BLaER1 treated with 17β-estradiol and CSF1 and Interleukin-3, amounts not matched to agents 10 nM and 100 nM (cell line): Measurements from ENCODE around the gene SLA2.
"Not testable (repeated sequence)": the region's sequence is repeated elsewhere in the genome, so short reads cannot be mapped to it uniquely, and the experiment has no call there.

Source experiments
- H3K27ac ChIP-seq, 11 experiments: shearing (Covaris generic); formaldehyde crosslinking; 2 replicates each; pipeline ENCODE4 v1.8.1; 2022
- H3K27me3 ChIP-seq, 11 experiments: shearing (Covaris generic); formaldehyde crosslinking; 2 replicates each; pipeline ENCODE4 v1.8.1; 2022
- H3K36me3 ChIP-seq, 11 experiments: shearing (Covaris generic); formaldehyde crosslinking; 2 replicates each; pipeline ENCODE4 v1.8.1; 2022
- H3K4me1 ChIP-seq, 10 experiments: shearing (Covaris generic); formaldehyde crosslinking; 2 replicates each; pipeline ENCODE4 v1.8.1; 2022
- H3K4me2 ChIP-seq, 11 experiments: shearing (Covaris generic); formaldehyde crosslinking; 2 replicates each; pipeline ENCODE4 v1.8.1; 2022
- H3K4me3 ChIP-seq, 10 experiments: shearing (Covaris generic); formaldehyde crosslinking; 2 replicates each; pipeline ENCODE4 v1.8.1; 2022
- H3K9ac ChIP-seq, 11 experiments: shearing (Covaris generic); formaldehyde crosslinking; 2 replicates each; pipeline ENCODE4 v1.8.1; 2022
- H3K9me3 ChIP-seq, 11 experiments: shearing (Covaris generic); formaldehyde crosslinking; replicated peaks in 1 of 11; 2 replicates each; pipeline ENCODE4 v1.8.1; 2022
- H4K20me1 ChIP-seq, 11 experiments: shearing (Covaris generic); formaldehyde crosslinking; 2 replicates each; pipeline ENCODE4 v1.8.1; 2022
- Cebpa-rat ChIP-seq, 11 experiments: shearing (Covaris generic); IDR thresholded peaks; 2 replicates each; pipeline ENCODE4 v1.8.1; 2022

The SLA2 gene

GRCh38 chr20:36645998-36646397 is at the start of gene SLA2:
Gene SLA2, minus strand, starts transcription at chr20:36646196. Its CDS starts 4,861 bp downstream, at chr20:36641335.
- Histone ChIP-seq H3K36me3 (peaks cover 0 to 1% (median 0%) of the 10 kb centered on the region in 11 experiments; a peak in 2 of 22 replicates), H3K4me2 (peak within 1 kb of the TSS; percentile 17 to 69 (median 61)), H3K9ac (peak within 1 kb of the TSS in 5 of 11 experiments; percentile 2 to 45 (median 27); a peak in 5 of 22 replicates), H3K27ac (peak within 1 kb of the TSS in 9 of 11 experiments; percentile 8 to 55 (median 30); a peak in 9 of 22 replicates), H3K27me3 (no peaks in the 10 kb centered on the region), H3K4me1 (peaks cover 12 to 29% (median 22%) of the 10 kb centered on the region in 10 experiments), H4K20me1 (no peaks in the 10 kb centered on the region), H3K4me3 (no peak within 1 kb of the TSS), H3K9me3 (no peaks in the 10 kb centered on the region)
- TF ChIP-seq Cebpa-rat (IDR thresholded peaks at IDR 0.05), result no peak

GRCh38 chr20:36695467-36695866 is 49.5 kb upstream of the SLA2 start:
- peaks cover 0 to 13% (median 7%) of the 10 kb centered on the region in 11 experiments; a peak in 7 of 22 replicates for H3K9me3 ChIP-seq
- not testable (repeated sequence) for H3K4me2 ChIP-seq, H3K9ac ChIP-seq, H3K27ac ChIP-seq, H3K27me3 ChIP-seq, H3K4me3 ChIP-seq, H4K20me1 ChIP-seq, H3K4me1 ChIP-seq
- peaks cover 0 to 40% (median 5%) of the 10 kb centered on the region in 11 experiments; a peak in 9 of 22 replicates for H3K36me3 ChIP-seq

DNA sequence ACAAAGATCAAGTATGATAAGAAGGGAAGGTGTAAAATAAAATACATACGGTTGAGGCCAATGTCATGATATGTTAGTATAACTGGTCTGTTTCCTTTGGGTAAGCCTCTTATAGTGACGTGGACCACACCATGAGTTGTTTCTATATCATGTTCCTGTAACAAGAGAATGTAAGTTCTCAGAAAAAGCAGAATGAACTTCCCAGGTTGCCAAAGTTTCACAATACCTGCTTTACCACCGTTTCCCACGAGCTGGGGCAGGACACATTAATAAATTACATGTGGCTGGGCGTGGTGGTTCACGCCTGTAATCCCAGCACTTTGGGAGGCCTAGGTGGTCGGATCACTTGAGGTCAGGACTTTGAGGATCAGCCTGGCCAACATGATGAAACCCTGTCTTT is 42.6 kb upstream of the SLA2 start:
- no peaks in the 10 kb centered on the region for H3K27me3 ChIP-seq
- H4K20me1 ChIP-seq, result no peaks in the 10 kb centered on the region; a peak in 1 of 22 replicates
- peaks cover 0 to 55% (median 23%) of the 10 kb centered on the region in 11 experiments; a peak in 18 of 22 replicates for H3K36me3 ChIP-seq
- H3K4me2 ChIP-seq, result no peak overlapping the region
- no peak overlapping the region for H3K4me3 ChIP-seq
- TF ChIP-seq Cebpa-rat (IDR thresholded peaks at IDR 0.05), result no peak
- no peaks in the 10 kb centered on the region for H3K9me3 ChIP-seq
- no peak overlapping the region for H3K27ac ChIP-seq
- H3K9ac ChIP-seq, result no peak overlapping the region
- H3K4me1 ChIP-seq, result peaks cover 0 to 20% (median 11%) of the 10 kb centered on the region in 10 experiments; a peak in 11 of 20 replicates

GRCh38 chr20:36687850-36688249 is 41.9 kb upstream of the SLA2 start:
- H3K9me3 ChIP-seq, result no peaks in the 10 kb centered on the region
- H3K27ac ChIP-seq, result no peak overlapping the region
- H3K36me3 ChIP-seq, result peaks cover 0 to 62% (median 23%) of the 10 kb centered on the region in 11 experiments; a peak in 18 of 22 replicates
- TF ChIP-seq Cebpa-rat (IDR thresholded peaks at IDR 0.05), result no peak
- H3K9ac ChIP-seq, result no peak overlapping the region
- no peak overlapping the region for H3K4me2 ChIP-seq
- H3K4me3 ChIP-seq, result no peak overlapping the region
- H3K4me1 ChIP-seq, result peaks cover 0 to 20% (median 11%) of the 10 kb centered on the region in 10 experiments; a peak in 11 of 20 replicates
- no peaks in the 10 kb centered on the region for H3K27me3 ChIP-seq
- H4K20me1 ChIP-seq, result no peaks in the 10 kb centered on the region; a peak in 1 of 22 replicates

DNA sequence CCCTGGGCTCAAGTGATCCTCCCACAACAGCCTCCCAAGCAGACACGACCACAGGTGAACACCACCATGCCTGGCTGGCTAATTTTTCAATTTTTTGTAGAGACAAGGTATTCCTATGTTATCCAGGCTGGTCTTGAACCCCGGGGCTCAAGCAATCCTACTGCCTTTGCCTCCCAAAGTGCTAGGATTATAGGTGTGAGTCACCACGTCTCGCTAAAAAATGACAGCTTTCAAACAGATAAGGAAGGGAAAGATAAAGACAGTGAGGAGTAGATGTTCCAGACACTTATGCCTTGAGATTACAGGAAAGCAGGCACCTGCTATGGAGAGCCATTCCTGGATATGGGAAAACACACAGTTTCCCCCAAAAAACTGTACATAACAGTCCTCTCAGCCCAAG is 40.9 kb upstream of the SLA2 start:
- Histone ChIP-seq H4K20me1 (no peaks in the 10 kb centered on the region; a peak in 1 of 22 replicates), H3K4me2 (no peak overlapping the region), H3K9me3 (no peaks in the 10 kb centered on the region), H3K4me1 (peaks cover 0 to 20% (median 11%) of the 10 kb centered on the region in 10 experiments; a peak in 11 of 20 replicates), H3K36me3 (peaks cover 0 to 71% (median 30%) of the 10 kb centered on the region in 11 experiments; a peak in 21 of 22 replicates), H3K27ac (peak overlapping the region in 1 of 11 experiments; percentile 25; a peak in 1 of 22 replicates), H3K9ac (no peak overlapping the region), H3K27me3 (no peaks in the 10 kb centered on the region), H3K4me3 (no peak overlapping the region)
- no peak for TF ChIP-seq Cebpa-rat (IDR thresholded peaks at IDR 0.05)

GRCh38 chr20:36686504-36686903 is 40.5 kb upstream of the SLA2 start:
- no peaks in the 10 kb centered on the region; a peak in 1 of 22 replicates for H4K20me1 ChIP-seq
- H3K27ac ChIP-seq, result peak overlapping the region in 1 of 11 experiments; percentile 25; a peak in 2 of 22 replicates
- no peak overlapping the region for H3K9ac ChIP-seq
- peaks cover 0 to 75% (median 30%) of the 10 kb centered on the region in 11 experiments; a peak in 21 of 22 replicates for H3K36me3 ChIP-seq
- no peak for TF ChIP-seq Cebpa-rat (IDR thresholded peaks at IDR 0.05)
- peaks cover 0 to 20% (median 11%) of the 10 kb centered on the region in 10 experiments; a peak in 11 of 20 replicates for H3K4me1 ChIP-seq
- H3K4me2 ChIP-seq, result no peak overlapping the region
- H3K4me3 ChIP-seq, result no peak overlapping the region
- H3K9me3 ChIP-seq, result no peaks in the 10 kb centered on the region
- H3K27me3 ChIP-seq, result no peaks in the 10 kb centered on the region

- H3K4me2 ChIP-seq, result peak overlapping the region in 8 of 11 experiments; percentile 5 to 44 (median 34); a peak in 10 of 22 replicates
- H3K36me3 ChIP-seq, result peaks cover 5 to 93% (median 41%) of the 10 kb centered on the region in 11 experiments
- H3K27me3 ChIP-seq, result no peaks in the 10 kb centered on the region
- H3K9ac ChIP-seq, result peak overlapping the region in 2 of 11 experiments; percentile 24 to 39; a peak in 1 of 22 replicates
- H3K4me1 ChIP-seq, result peaks cover 0 to 20% (median 11%) of the 10 kb centered on the region in 10 experiments; a peak in 11 of 20 replicates
- H4K20me1 ChIP-seq, result no peaks in the 10 kb centered on the region
- no peak overlapping the region for H3K4me3 ChIP-seq
- H3K9me3 ChIP-seq, result no peaks in the 10 kb centered on the region
- TF ChIP-seq Cebpa-rat (IDR thresholded peaks at IDR 0.05), result peak in 2 of 11 experiments; percentile 24 to 84; a peak in 4 of 22 replicates
- peak overlapping the region in 4 of 11 experiments; percentile 49 to 69 (median 58); a peak in 5 of 22 replicates for H3K27ac ChIP-seq
Observed at GRCh38 chr20:36684747-36685146, 38.8 kb upstream of the SLA2 start.

DNA sequence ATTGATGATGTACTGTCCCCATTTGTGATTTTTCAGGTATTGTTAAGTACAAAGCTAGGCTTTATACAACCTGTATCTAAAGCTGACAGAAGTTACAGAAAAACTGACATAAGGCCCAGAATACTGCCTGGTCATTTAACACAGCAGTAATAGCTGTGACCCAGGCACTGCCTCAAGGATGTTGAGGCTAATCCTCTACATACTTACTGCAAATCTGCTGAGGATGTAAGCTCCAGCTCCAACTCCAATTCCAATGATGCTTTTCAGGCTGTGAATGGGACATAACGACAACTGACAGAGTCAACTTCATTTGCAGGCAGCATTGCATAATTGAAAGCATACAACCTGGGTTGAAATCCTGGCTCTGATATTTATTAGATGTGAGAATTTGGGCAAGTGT is 36.3 kb upstream of the SLA2 start:
- Histone ChIP-seq H3K4me1 (peaks cover 0 to 20% (median 11%) of the 10 kb centered on the region in 10 experiments; a peak in 11 of 20 replicates), H4K20me1 (no peaks in the 10 kb centered on the region; a peak in 1 of 22 replicates), H3K9ac (no peak overlapping the region), H3K9me3 (peaks cover 0 to 10% (median 0%) of the 10 kb centered on the region in 11 experiments; a peak in 8 of 22 replicates), H3K27me3 (no peaks in the 10 kb centered on the region), H3K4me3 (no peak overlapping the region), H3K4me2 (no peak overlapping the region), H3K27ac (no peak overlapping the region), H3K36me3 (peaks cover 21 to 96% (median 55%) of the 10 kb centered on the region in 11 experiments)
- no peak for TF ChIP-seq Cebpa-rat (IDR thresholded peaks at IDR 0.05)

- Histone ChIP-seq H3K9me3 (peaks cover 0 to 16% (median 0%) of the 10 kb centered on the region in 11 experiments; a peak in 9 of 22 replicates), H3K27me3 (no peaks in the 10 kb centered on the region), H3K4me2 (no peak overlapping the region), H3K36me3 (peaks cover 29 to 71% (median 45%) of the 10 kb centered on the region in 11 experiments; a peak in 21 of 22 replicates), H3K4me1 (no peaks in the 10 kb centered on the region), H4K20me1 (no peaks in the 10 kb centered on the region; a peak in 1 of 22 replicates), H3K9ac (no peak overlapping the region), H3K27ac (no peak overlapping the region), H3K4me3 (no peak overlapping the region)
- TF ChIP-seq Cebpa-rat (IDR thresholded peaks at IDR 0.05), result no peak
Observed at GRCh38 chr20:36677422-36677771, 31.4 kb upstream of the SLA2 start.
